Activated CD8-positive, alpha-beta memory T cell treated with anti-CD3 and anti-CD28 coated beads, Interleukin-2, amount 50 U/mL, for 24 hours (primary cell): ENCODE data around the gene PMEPA1.

ENCODE experiments used
- DNase-seq: peaks from one replicate; pipeline ENCODE4 v3.0.0-alpha.2; 2020; ENCODE audit errors: extremely low read depth

PMEPA1 gene

GRCh38 chr20:57736738-57737347, 27.0 kb upstream of the PMEPA1 start:
- DNase-seq = no peak

GRCh38 chr20:57735831-57736737, 26.3 kb upstream of the PMEPA1 start:
- no peak for DNase-seq

DNA sequence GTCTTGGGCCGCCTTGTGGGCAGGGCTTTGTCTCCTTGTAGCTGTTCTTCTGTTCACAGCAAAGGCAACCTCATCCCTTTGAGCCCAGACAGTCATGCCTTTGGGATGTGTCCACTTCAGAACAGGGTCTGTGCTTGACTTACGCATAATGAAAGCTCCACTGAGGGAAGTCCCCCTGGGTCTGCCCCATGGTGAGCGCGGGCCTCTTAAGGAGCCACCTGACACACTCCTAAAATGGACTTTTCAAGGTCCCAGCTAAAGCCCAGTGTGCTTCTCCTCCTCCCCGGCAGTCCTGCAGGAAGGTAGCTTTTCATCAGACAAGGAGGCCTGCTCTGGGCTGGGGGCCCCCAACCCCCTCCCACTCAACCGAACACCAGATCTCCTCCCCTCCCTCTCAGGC, 24.9 kb upstream of the PMEPA1 start:
- DNase-seq = no peak

- DNase-seq = no peak
Measured at GRCh38 chr20:57732226-57732625, 22.4 kb upstream of the PMEPA1 start.

DNA sequence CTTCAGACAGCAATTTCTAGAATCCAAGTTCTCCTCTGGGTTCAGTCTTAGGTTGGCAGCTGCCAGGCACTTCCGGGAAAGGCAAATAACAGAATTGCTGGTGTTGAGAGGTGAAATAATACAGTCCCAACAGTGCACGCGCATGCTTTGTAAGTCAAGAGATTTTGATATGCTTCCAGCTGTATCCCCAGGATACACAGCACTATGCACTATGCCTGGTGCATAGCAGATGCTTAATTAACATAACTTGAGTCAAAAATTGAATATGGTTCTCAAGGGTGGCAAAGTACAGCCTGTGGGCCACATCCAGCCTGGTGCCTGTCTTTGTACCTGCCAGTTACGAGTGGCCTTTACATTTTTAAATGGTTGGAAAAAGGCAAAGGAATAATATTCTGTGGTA, 18.9 kb upstream of the PMEPA1 start:
- DNase-seq = no peak

GRCh38 chr20:57727863-57728262, 18.0 kb upstream of the PMEPA1 start:
- no peak for DNase-seq

DNA sequence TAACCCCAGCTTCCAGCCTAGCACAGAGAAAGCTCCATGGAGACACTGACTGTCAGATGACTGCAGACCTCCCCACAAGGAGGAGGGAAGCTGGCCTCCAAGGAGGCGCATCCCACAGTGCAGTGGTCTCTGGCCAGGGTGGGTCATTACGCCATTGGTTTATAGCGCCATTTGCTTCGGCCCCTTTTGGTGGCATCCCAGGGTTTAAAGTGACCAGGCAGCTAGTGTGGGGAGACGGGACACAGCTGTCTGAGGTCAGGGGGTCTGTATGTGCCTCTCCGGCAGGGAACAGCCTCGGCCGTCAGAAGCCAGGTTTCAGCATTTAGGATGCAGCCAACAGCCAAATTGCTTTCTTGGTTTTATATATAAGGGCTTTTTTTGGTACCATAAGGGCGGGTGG, 15.8 kb upstream of the PMEPA1 start:
- DNase-seq = no peak

GRCh38 chr20:57724610-57725405, 15.0 kb upstream of the PMEPA1 start:
- DNase-seq = no peak

DNA sequence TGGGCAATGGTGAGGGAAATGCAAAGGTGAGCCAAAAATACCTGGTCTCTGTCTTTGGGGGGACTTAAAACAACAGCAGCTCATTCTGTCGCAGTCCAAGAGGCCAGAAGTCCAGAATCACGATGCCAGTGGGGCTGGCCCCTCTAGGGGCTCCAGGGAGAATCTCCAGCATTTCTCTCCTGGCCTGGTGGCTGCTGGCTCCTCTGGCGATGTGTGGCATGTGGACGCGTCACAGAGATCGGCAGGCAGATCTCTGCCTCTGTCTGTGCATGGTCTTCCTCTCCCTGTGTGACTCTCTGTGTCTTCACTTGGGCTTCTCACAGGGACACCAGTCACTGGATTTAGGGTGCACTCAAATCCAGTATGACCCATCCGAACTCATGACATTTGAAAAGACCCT, 14.0 kb upstream of the PMEPA1 start:
- DNase-seq = no peak

GRCh38 chr20:57719951-57720350, 10.1 kb upstream of the PMEPA1 start:
- no peak for DNase-seq

DNA sequence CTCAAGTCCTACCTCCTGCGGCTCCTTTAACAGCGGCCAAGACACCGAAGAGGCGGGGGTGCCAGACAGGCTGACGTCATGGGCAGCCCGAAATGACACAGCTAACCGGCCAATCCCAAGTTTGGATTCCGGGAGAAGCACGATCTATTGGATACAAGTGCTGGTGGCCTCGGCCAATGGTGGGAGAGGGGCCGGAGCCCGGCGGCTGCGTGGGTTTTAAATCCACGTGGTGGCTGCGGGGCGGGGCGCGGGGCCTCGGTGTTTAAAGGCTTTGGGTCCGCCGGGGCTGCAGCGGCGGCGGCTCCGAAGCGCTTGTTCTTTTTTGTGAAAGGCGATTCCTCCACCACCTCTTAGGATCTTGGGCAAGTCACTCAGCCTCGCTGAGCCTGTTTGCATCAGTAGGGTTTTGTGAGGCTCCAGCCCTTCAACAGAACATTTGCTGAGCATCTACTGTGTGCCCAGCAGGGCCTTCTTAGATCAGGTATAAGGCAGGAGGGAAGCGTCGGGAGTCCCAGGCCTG, 8.7 kb upstream of the PMEPA1 start:
- DNase-seq = peak; percentile 84

DNA sequence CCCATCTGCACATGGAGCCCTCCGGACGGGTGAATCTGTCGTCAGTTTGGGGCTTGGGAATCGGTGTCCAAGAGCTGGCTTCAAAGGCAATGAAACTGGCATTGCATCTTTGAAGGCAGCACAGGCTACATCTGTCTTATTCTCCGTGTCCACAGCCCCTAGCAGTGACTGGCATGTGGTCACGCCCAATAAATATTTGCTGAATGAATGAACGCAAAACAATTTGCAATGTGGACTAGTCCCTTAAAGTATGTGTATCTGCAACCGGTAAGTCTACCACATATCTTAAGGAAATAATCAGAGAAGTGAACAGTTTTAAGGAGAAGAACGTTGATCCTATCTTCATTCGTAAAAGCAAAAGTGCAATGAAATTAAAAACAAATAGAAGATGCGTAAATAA, 8.0 kb upstream of the PMEPA1 start:
- DNase-seq = no peak

GRCh38 chr20:57716901-57717300, 7.1 kb upstream of the PMEPA1 start:
- DNase-seq = no peak

- DNase-seq = no peak
Measured at GRCh38 chr20:57716202-57716601, 6.4 kb upstream of the PMEPA1 start.

- no peak for DNase-seq
Measured at GRCh38 chr20:57715268-57715904, 5.6 kb upstream of the PMEPA1 start.

DNA sequence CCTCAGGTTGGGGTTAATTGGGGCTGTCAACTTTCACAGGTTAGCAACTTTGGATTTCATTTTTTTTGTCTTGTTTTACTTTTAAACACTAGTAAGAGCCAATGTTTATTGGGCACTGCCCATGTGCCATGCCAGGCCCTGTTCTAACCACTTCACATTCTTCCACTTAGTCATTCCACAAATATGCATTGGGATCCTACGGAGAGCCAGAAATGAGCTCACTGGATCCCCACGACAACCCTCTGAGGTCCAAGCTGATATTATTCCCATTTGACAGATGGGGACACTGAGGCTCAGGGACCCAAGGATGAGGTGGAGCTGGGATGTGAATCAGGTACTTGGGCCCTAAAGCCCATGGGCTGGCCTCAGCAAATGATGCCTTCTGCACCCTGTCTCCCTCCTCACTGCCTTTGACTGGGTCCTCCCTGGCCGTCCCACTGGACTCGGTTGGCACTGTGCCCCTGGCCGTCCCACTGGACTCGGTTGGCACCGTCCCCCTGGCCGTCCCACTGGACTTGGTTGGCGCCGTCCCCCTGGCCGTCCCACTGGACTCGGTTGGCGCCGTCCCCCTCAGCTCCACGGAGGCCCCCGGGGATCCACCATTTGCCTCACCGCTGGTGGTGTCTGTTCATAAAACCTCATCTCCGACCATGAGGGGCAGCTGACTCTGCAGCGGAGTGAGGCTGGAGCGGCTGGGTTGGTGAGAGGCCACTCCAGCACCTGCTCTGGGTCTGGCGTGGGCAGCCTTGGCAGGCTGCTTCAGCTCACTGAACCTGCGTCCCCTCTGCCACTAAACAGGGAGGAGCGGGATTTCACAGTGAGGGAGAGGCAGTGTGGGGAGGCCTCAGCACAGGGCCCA, 4.8 kb upstream of the PMEPA1 start:
- DNase-seq = no peak

- DNase-seq = no peak
Measured at GRCh38 chr20:57713951-57714350, 4.1 kb upstream of the PMEPA1 start.

GRCh38 chr20:57713505-57713903, 3.7 kb upstream of the PMEPA1 start:
- DNase-seq = no peak

GRCh38 chr20:57712851-57713504, 3.2 kb upstream of the PMEPA1 start:
- DNase-seq = no peak

DNA sequence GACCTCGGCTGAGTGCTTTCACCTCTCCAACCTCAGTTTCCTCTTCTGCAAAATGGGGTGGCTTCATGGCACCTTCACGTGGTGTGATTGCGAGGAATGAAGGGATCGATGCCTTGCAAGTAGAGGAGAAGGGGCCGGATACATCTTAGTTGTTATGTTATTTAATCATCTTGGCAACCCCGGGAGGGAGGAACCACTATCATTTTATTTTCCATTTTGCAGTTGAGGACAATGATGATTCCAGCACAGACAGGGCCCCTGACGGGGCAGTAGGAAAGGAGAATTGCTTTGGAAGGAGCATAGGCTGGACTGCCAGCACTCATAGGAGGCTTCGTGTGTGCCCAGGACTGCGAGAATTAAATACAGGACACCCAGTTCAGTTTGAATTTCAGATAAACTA, 2.5 kb upstream of the PMEPA1 start:
- no peak for DNase-seq
